BE2C (cell line): Measurements from ENCODE around the gene CD48.
"Not testable (repeated sequence)": the region's sequence is repeated elsewhere in the genome, so short reads cannot be mapped to it uniquely, and the experiment has no call there.

ENCODE experiments used
- DNase-seq: peaks from one replicate; pipeline ENCODE4 v3.0.0-alpha.2; 2020
- H3K27me3 ChIP-seq: fragments of 250-450 bp; sonication (Bioruptor Pico); 2 replicates; pipeline ENCODE4 v1.5.1; 2020; ENCODE audit warnings: mild to moderate bottlenecking
- H3K36me3 ChIP-seq: fragments of 250-450 bp; sonication (Bioruptor Pico); 2 replicates; pipeline ENCODE4 v1.5.1; 2020; ENCODE audit warnings: mild to moderate bottlenecking
- H3K4me1 ChIP-seq: fragments of 250-450 bp; sonication (Bioruptor Pico); 2 replicates; pipeline ENCODE4 v1.5.1; 2020
- H3K4me3 ChIP-seq: 2 replicates; pipeline ENCODE4 v1.5.1; 2011; ENCODE audit warnings: low read depth, low read length
- H3K9me3 ChIP-seq: fragments of 250-450 bp; sonication (Bioruptor Pico); 2 replicates; pipeline ENCODE4 v1.5.1; 2020
- TF ChIP-seq, protein P1 (sequence below): IDR thresholded peaks from 2 replicates; pipeline ENCODE4 v1.5.1; 2012; ENCODE audit warnings: mild to moderate bottlenecking, low read depth, low read length

CD48 gene

DNA sequence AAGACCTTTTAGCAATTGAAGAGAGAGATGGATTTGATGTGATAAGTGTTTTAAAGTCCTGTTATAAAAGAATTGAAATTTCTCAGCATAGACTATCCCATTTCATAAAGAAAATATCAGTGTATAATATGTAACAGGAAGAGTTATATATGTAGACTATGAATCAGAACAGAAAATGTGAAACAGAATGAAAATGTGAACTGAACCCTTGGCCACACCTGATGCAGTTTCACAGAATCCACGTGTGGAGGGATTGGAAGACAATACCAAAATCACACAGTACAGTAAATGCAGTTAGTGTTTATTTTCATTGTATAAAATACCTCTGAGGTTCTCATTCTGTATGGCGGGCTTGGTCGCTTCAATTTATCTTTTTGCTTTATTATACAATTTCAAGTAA, 54.9 kb downstream of the CD48 start:
- Histone ChIP-seq H3K9me3 (no peaks in the 10 kb centered on the region), H3K4me3 (no peak overlapping the region), H3K27me3 (no peaks in the 10 kb centered on the region), H3K4me1 (no peaks in the 10 kb centered on the region), H3K36me3 (no peaks in the 10 kb centered on the region)
- no peak for DNase-seq
- TF ChIP-seq, protein P1, sequence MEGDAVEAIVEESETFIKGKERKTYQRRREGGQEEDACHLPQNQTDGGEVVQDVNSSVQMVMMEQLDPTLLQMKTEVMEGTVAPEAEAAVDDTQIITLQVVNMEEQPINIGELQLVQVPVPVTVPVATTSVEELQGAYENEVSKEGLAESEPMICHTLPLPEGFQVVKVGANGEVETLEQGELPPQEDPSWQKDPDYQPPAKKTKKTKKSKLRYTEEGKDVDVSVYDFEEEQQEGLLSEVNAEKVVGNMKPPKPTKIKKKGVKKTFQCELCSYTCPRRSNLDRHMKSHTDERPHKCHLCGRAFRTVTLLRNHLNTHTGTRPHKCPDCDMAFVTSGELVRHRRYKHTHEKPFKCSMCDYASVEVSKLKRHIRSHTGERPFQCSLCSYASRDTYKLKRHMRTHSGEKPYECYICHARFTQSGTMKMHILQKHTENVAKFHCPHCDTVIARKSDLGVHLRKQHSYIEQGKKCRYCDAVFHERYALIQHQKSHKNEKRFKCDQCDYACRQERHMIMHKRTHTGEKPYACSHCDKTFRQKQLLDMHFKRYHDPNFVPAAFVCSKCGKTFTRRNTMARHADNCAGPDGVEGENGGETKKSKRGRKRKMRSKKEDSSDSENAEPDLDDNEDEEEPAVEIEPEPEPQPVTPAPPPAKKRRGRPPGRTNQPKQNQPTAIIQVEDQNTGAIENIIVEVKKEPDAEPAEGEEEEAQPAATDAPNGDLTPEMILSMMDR: no peak

DNA sequence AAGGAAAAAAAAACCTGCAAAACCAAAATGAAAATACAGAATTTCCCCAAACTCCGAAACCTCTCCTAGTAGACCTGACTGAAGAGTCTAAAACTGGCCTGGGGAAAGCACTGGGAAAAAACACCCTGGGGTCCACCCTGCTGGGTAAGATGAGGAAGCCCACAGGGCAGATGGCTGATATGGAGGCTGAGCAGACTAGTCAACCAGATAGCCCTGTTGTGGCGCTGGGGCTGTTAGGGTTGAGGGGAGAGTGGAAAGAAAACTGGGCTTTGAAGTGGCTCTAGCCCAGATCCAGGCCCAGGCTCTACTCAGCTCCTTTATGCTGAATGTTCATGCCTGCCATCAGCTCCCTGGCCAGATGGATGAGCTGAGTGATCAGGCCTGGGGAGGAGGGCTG, 58.0 kb downstream of the CD48 start:
- no peaks in the 10 kb centered on the region for H3K9me3 ChIP-seq
- no peak for DNase-seq
- no peaks in the 10 kb centered on the region for H3K36me3 ChIP-seq
- no peak overlapping the region for H3K4me3 ChIP-seq
- H3K27me3 ChIP-seq: no peaks in the 10 kb centered on the region
- H3K4me1 ChIP-seq: no peaks in the 10 kb centered on the region
- TF ChIP-seq, protein P1: no peak

DNA sequence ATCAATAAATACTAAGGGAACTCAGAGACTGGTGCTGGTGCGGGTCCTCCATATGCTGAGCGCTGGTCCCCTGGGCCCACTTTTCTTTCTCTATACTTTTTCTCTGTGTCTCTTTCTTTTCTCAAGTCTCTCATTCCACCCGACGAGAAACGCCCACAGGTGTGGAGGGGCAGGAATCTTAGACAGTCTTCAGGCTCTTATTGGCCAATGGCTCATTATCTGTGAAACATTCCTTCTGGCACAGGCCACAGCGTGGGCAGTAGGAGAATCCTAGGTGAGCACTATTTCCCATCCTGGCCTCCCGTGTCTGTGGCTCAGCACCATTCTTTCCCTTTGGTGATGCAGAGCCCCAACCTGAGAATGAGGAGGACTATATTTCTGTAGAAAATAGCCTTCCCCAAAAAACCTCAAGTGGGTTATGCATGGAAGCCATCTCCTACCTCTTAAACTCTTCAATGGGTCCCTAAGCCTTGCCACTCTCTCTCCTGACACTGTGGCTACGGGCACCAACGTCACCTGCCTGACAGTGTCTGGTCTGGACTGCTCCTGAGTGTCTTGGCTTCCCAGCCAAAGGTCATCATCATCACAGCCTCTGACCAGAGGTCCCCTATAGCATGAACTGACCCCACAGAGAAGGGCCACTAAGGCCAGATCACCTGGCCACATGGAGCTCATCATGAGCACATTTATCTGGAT, 58.5 kb downstream of the CD48 start:
- no peaks in the 10 kb centered on the region for H3K36me3 ChIP-seq
- no peak overlapping the region for H3K4me3 ChIP-seq
- TF ChIP-seq, protein P1: no peak
- H3K9me3 ChIP-seq: no peaks in the 10 kb centered on the region
- no peaks in the 10 kb centered on the region for H3K27me3 ChIP-seq
- no peaks in the 10 kb centered on the region for H3K4me1 ChIP-seq
- no peak for DNase-seq

DNA sequence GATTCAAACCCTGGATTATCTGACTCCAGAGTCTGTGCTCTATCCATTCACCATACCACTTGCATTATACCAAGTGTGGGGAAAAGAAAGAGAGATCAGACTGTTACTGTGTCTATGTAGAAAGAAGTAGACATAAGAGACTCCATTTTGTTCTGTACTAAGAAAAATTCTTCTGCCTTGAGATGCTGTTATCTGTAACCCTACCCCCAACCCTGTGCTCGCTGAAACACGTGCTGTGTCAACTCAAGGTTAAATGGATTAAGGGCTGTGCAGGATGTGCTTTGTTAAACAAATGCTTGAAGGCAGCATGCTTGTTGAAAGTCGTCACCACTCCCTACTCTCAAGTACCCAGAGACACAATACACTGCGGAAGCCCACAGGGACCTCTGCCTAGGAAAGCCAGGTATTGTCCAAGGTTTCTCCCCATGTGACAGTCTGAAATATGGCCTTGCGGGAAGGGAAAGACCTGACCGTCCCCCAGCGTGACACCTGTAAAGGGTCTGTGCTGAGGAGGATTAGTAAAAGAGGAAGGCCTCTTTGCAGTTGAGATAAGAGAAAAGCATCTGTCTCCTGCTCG, 59.5 kb downstream of the CD48 start:
- H3K4me1 ChIP-seq, H3K4me3 ChIP-seq, H3K36me3 ChIP-seq, DNase-seq, H3K27me3 ChIP-seq, H3K9me3 ChIP-seq: not testable (repeated sequence)

DNA sequence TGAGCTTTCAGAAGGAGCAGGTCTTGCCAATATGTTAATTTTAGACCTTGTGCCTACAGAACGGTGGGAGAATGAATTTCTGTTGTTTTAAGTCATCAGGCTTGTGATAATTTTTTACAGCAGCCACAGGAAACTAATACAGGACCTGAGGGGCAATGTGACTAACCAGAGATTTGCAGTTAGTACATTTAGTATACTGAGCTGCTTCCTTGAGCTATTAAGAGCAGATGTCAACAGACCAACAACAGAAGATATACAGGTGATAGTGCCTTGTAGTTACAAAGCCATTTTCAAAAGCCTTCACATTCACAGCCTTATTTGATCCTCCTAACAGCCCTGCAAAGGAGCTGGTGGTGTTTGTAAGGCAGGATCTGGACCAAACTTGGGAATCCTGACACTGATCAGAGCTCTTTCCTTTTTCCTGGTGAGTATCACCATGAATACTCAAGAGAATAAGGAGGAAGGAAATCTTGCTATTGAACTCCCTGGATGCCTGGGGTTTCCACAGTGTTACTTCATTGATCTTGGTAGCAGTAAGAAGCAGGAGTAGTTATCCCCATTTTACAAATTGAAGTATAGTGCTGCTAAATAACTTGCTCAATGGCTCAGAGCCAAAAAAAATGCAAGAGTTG, 60.1 kb downstream of the CD48 start:
- no peaks in the 10 kb centered on the region for H3K27me3 ChIP-seq
- no peaks in the 10 kb centered on the region for H3K36me3 ChIP-seq
- H3K4me1 ChIP-seq: no peaks in the 10 kb centered on the region
- H3K4me3 ChIP-seq: no peak overlapping the region
- no peaks in the 10 kb centered on the region for H3K9me3 ChIP-seq
- no peak for DNase-seq
- TF ChIP-seq, protein P1: no peak

DNA sequence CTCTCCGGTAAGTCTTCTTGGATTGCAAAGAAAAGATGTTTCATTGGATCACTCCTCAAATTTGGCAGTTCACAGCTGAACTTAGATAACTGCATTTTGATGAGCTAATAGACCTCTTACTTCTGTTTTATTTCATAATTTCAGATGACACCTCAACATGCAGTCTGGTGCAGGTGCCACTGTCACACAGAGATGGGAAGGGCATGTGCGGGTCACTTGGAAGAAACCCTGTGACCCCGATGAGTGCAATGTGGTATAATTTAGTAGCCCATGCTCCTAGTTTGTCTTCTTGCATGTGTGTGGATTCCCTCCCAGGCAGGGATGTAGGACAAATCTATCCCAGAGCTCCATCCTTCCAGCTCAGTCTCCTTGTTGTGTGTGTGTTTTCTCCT, 64.3 kb downstream of the CD48 start:
- no peaks in the 10 kb centered on the region for H3K36me3 ChIP-seq
- H3K4me1 ChIP-seq: no peaks in the 10 kb centered on the region
- H3K4me3 ChIP-seq: no peak overlapping the region
- H3K9me3 ChIP-seq: no peaks in the 10 kb centered on the region
- TF ChIP-seq, protein P1: no peak
- no peak for DNase-seq
- no peaks in the 10 kb centered on the region; the same call in 1 of the 2 replicates for H3K27me3 ChIP-seq
